Immature natural killer cell (primary cell): ENCODE results near the gene WRNIP1. TPM values are rescaled to one million over a fixed set of nuclear protein-coding genes. Genes with fewer than 3 reads are reported as not detected.

ENCODE experiments used
- DNase-seq, 3 donors: peaks; one replicate each; pipeline ENCODE4 v3.0.0; 2022; ENCODE audit warnings: mixed read lengths in 1 of 3
- H3K27ac Mint-ChIP-seq, 6 donors: one replicate each; pipeline ENCODE4 v1.8.0; 2020; ENCODE audit warnings: mixed read lengths in 6 of 6, mild to moderate bottlenecking in 5 of 6, inconsistent platforms in 4 of 6, moderate library complexity in 3 of 6
- H3K27me3 Mint-ChIP-seq, 3 donors: one replicate each; pipeline ENCODE4 v1.8.0; 2020 to 2021; ENCODE audit warnings: low read depth in 3 of 3, mild to moderate bottlenecking in 3 of 3, mixed read lengths in 3 of 3, moderate library complexity in 3 of 3, inconsistent platforms in 1 of 3
- H3K36me3 Mint-ChIP-seq, 3 donors: one replicate each; pipeline ENCODE4 v1.8.0; 2020; ENCODE audit warnings: mixed read lengths in 3 of 3, inconsistent platforms in 2 of 3, mild to moderate bottlenecking in 2 of 3
- H3K4me1 Mint-ChIP-seq, 2 donors: one replicate each; pipeline ENCODE4 v1.8.0; 2020; ENCODE audit warnings: inconsistent platforms in 2 of 2, mild to moderate bottlenecking in 2 of 2, mixed read lengths in 2 of 2, moderate library complexity in 1 of 2
- H3K4me3 Mint-ChIP-seq, 5 donors: one replicate each; pipeline ENCODE4 v1.8.0; 2020; ENCODE audit warnings: mild to moderate bottlenecking in 5 of 5, mixed read lengths in 5 of 5, inconsistent platforms in 3 of 5, moderate library complexity in 3 of 5
- H3K9me3 Mint-ChIP-seq, 6 donors: one replicate each; pipeline ENCODE4 v1.8.0; 2020; ENCODE audit warnings: mild to moderate bottlenecking in 6 of 6, mixed read lengths in 6 of 6, inconsistent platforms in 4 of 6, moderate library complexity in 3 of 6
- polyA plus RNA-seq, 3 donors: library from polyadenylated mRNA; unstranded; fragments of 300-500 nt; fragmentation: Illumina TruSeq; gene quantifications; one replicate each; pipeline ENCODE4 v1.2.3, GENCODE V29; 2021

Gene WRNIP1
- polyA plus RNA-seq, 3 donors from 2014 or later: 25.5 to 43.3 (median 26.4) TPM

- H3K9me3 Mint-ChIP-seq: no peaks in the 10 kb centered on the region
- peaks cover 33 to 52% of the 10 kb centered on the region in 2 donors for H3K4me1 Mint-ChIP-seq
- no peak overlapping the region for H3K27ac Mint-ChIP-seq
Measured at GRCh38 chr6:2802521-2803060, 37.4 kb downstream of the WRNIP1 start.

GRCh38 chr6:2803731-2804429 lies 38.7 kb downstream of the WRNIP1 start:
- no peak overlapping the region for H3K4me3 Mint-ChIP-seq
- H3K27ac Mint-ChIP-seq: no peak overlapping the region
- no peaks in the 10 kb centered on the region for H3K9me3 Mint-ChIP-seq
- peaks cover 24 to 43% of the 10 kb centered on the region in 2 donors for H3K4me1 Mint-ChIP-seq
- DNase-seq: no peak
- H3K27me3 Mint-ChIP-seq: peaks cover 0 to 4% (median 0%) of the 10 kb centered on the region in 3 donors
- peaks cover 0 to 10% (median 0%) of the 10 kb centered on the region in 3 donors for H3K36me3 Mint-ChIP-seq

More at GRCh38 chr6:2802521-2803060, 37.4 kb downstream of the WRNIP1 start:
- H3K36me3 Mint-ChIP-seq: peaks cover 0 to 8% (median 0%) of the 10 kb centered on the region in 3 donors
- H3K27me3 Mint-ChIP-seq: peaks cover 0 to 4% (median 0%) of the 10 kb centered on the region in 3 donors
- no peak for DNase-seq
- H3K4me3 Mint-ChIP-seq: no peak overlapping the region

GRCh38 chr6:2804516-2804915 lies 39.3 kb downstream of the WRNIP1 start:
- Mint-ChIP-seq H3K27ac (peak overlapping the region in 1 of 6 donors; percentile 26), H3K9me3 (no peaks in the 10 kb centered on the region)
- no peak for DNase-seq

GRCh38 chr6:2805031-2805430 lies 39.8 kb downstream of the WRNIP1 start:
- H3K4me1 Mint-ChIP-seq: peaks cover 15 to 31% of the 10 kb centered on the region in 2 donors
- H3K27ac Mint-ChIP-seq: peak overlapping the region in 1 of 6 donors; percentile 32
- peaks cover 0 to 3% (median 0%) of the 10 kb centered on the region in 3 donors for H3K27me3 Mint-ChIP-seq

More at GRCh38 chr6:2804516-2804915, 39.3 kb downstream of the WRNIP1 start:
- Mint-ChIP-seq H3K27me3 (peaks cover 0 to 4% (median 0%) of the 10 kb centered on the region in 3 donors), H3K36me3 (peaks cover 0 to 10% (median 0%) of the 10 kb centered on the region in 3 donors), H3K4me3 (no peak overlapping the region), H3K4me1 (peaks cover 20 to 37% of the 10 kb centered on the region in 2 donors)

GRCh38 chr6:2806644-2807043 lies 41.5 kb downstream of the WRNIP1 start:
- DNase-seq: no peak
- H3K4me1 Mint-ChIP-seq: peaks cover 6 to 21% of the 10 kb centered on the region in 2 donors
- no peak overlapping the region for H3K4me3 Mint-ChIP-seq
- H3K36me3 Mint-ChIP-seq: peaks cover 0 to 10% (median 0%) of the 10 kb centered on the region in 3 donors
- peak overlapping the region in 1 of 6 donors; percentile 80 for H3K27ac Mint-ChIP-seq
- peaks cover 0 to 2% (median 0%) of the 10 kb centered on the region in 3 donors for H3K27me3 Mint-ChIP-seq
- H3K9me3 Mint-ChIP-seq: no peaks in the 10 kb centered on the region

More at GRCh38 chr6:2805031-2805430, 39.8 kb downstream of the WRNIP1 start:
- no peak for DNase-seq
- peaks cover 0 to 10% (median 0%) of the 10 kb centered on the region in 3 donors for H3K36me3 Mint-ChIP-seq
- H3K9me3 Mint-ChIP-seq: no peaks in the 10 kb centered on the region
- no peak overlapping the region for H3K4me3 Mint-ChIP-seq

GRCh38 chr6:2807342-2808090 lies 42.3 kb downstream of the WRNIP1 start:
- H3K9me3 Mint-ChIP-seq: peaks cover 0 to 2% (median 0%) of the 10 kb centered on the region in 6 donors
- peak overlapping the region in 1 of 6 donors; percentile 3 for H3K27ac Mint-ChIP-seq

GRCh38 chr6:2809015-2809414 lies 43.8 kb downstream of the WRNIP1 start:
- peaks cover 4 to 21% of the 10 kb centered on the region in 2 donors for H3K4me1 Mint-ChIP-seq
- H3K4me3 Mint-ChIP-seq: no peak overlapping the region
- H3K27me3 Mint-ChIP-seq: peaks cover 0 to 2% (median 0%) of the 10 kb centered on the region in 3 donors
- H3K27ac Mint-ChIP-seq: no peak overlapping the region
- H3K9me3 Mint-ChIP-seq: peaks cover 0 to 2% (median 0%) of the 10 kb centered on the region in 6 donors
- H3K36me3 Mint-ChIP-seq: peaks cover 0 to 10% (median 6%) of the 10 kb centered on the region in 3 donors
- no peak for DNase-seq

More at GRCh38 chr6:2807342-2808090, 42.3 kb downstream of the WRNIP1 start:
- Mint-ChIP-seq H3K27me3 (peaks cover 0 to 2% (median 0%) of the 10 kb centered on the region in 3 donors), H3K36me3 (peaks cover 0 to 10% (median 6%) of the 10 kb centered on the region in 3 donors), H3K4me1 (peaks cover 4 to 21% of the 10 kb centered on the region in 2 donors), H3K4me3 (no peak overlapping the region)
- DNase-seq: no peak

GRCh38 chr6:2810092-2810671 lies 45.0 kb downstream of the WRNIP1 start:
- no peak overlapping the region for H3K27ac Mint-ChIP-seq
- peaks cover 4 to 21% of the 10 kb centered on the region in 2 donors for H3K4me1 Mint-ChIP-seq
- H3K4me3 Mint-ChIP-seq: no peak overlapping the region
- H3K9me3 Mint-ChIP-seq: peaks cover 0 to 3% (median 0%) of the 10 kb centered on the region in 6 donors
- peaks cover 0 to 2% (median 0%) of the 10 kb centered on the region in 3 donors for H3K27me3 Mint-ChIP-seq
- peaks cover under 1 to 10% (median 6%) of the 10 kb centered on the region in 3 donors for H3K36me3 Mint-ChIP-seq
- DNase-seq: no peak

- H3K9me3 Mint-ChIP-seq: peaks cover 13 to 27% (median 19%) of the 10 kb centered on the region in 6 donors
- peaks cover 0 to 1% of the 10 kb centered on the region in 2 donors for H3K4me1 Mint-ChIP-seq
- no peak overlapping the region for H3K27ac Mint-ChIP-seq
- peaks cover 15 to 18% (median 17%) of the 10 kb centered on the region in 3 donors for H3K36me3 Mint-ChIP-seq
- no peak overlapping the region for H3K4me3 Mint-ChIP-seq
- H3K27me3 Mint-ChIP-seq: peaks cover 0 to 3% (median 0%) of the 10 kb centered on the region in 3 donors
- no peak for DNase-seq
Measured at GRCh38 chr6:2812695-2813094, 47.5 kb downstream of the WRNIP1 start.

GRCh38 chr6:2816158-2816557 lies 51.0 kb downstream of the WRNIP1 start:
- Mint-ChIP-seq H3K27me3 (peaks cover 0 to 3% (median 0%) of the 10 kb centered on the region in 3 donors), H3K27ac (no peak overlapping the region), H3K4me3 (no peak overlapping the region), H3K9me3 (peaks cover 13 to 27% (median 19%) of the 10 kb centered on the region in 6 donors), H3K36me3 (peaks cover 14 to 18% (median 17%) of the 10 kb centered on the region in 3 donors), H3K4me1 (peaks cover 13 to 20% of the 10 kb centered on the region in 2 donors)
- DNase-seq: no peak

GRCh38 chr6:2817903-2818443 lies 52.8 kb downstream of the WRNIP1 start:
- Mint-ChIP-seq H3K27ac (no peak overlapping the region), H3K27me3 (peaks cover 0 to 3% (median 0%) of the 10 kb centered on the region in 3 donors), H3K4me1 (peaks cover 13 to 20% of the 10 kb centered on the region in 2 donors), H3K9me3 (peaks cover 12 to 27% (median 19%) of the 10 kb centered on the region in 6 donors), H3K36me3 (peaks cover 12 to 21% (median 17%) of the 10 kb centered on the region in 3 donors), H3K4me3 (no peak overlapping the region)
- no peak for DNase-seq

- peaks cover 13 to 20% of the 10 kb centered on the region in 2 donors for H3K4me1 Mint-ChIP-seq
- no peak overlapping the region for H3K4me3 Mint-ChIP-seq
- no peak overlapping the region for H3K27ac Mint-ChIP-seq
- H3K36me3 Mint-ChIP-seq: peaks cover 12 to 21% (median 17%) of the 10 kb centered on the region in 3 donors
- peaks cover 0 to 3% (median 0%) of the 10 kb centered on the region in 3 donors for H3K27me3 Mint-ChIP-seq
- peaks cover 12 to 27% (median 19%) of the 10 kb centered on the region in 6 donors for H3K9me3 Mint-ChIP-seq
- DNase-seq: no peak
Measured at GRCh38 chr6:2818593-2818992, 53.4 kb downstream of the WRNIP1 start.

- Mint-ChIP-seq H3K4me1 (peaks cover 13 to 20% of the 10 kb centered on the region in 2 donors), H3K9me3 (peaks cover 12 to 27% (median 19%) of the 10 kb centered on the region in 6 donors), H3K27ac (peak overlapping the region in 1 of 6 donors; percentile 33), H3K36me3 (peaks cover 12 to 21% (median 17%) of the 10 kb centered on the region in 3 donors), H3K4me3 (no peak overlapping the region), H3K27me3 (peaks cover 0 to 3% (median 0%) of the 10 kb centered on the region in 3 donors)
- DNase-seq: no peak
Measured at GRCh38 chr6:2819115-2819514, 53.9 kb downstream of the WRNIP1 start.
